Natural killer cell treated with Interleukin-12 subunit alpha and Interleukin-12 subunit beta and Interleukin-15 and Interleukin-18, amount 100 ng/mL, for 72 hours (primary cell): Measurements from ENCODE around the gene COMT. TPM values are rescaled to one million over a fixed set of nuclear protein-coding genes. Genes with fewer than 3 reads are reported as not detected.
"Not testable (repeated sequence)": the region's sequence is repeated elsewhere in the genome, so short reads cannot be mapped to it uniquely, and the experiment has no call there.

ENCODE experiments used
- ATAC-seq, 2 donors: fragments of 150-1000 bp; cut with Tn5 transposase in 1 of 2; sonication (Bioruptor Pico), chemical (Tn5 transposase) in 1 of 2; 2 replicates each; pipeline ENCODE4 v1.10.0; 2021
- DNase-seq: peaks from one replicate; pipeline ENCODE4 v3.0.0; 2022; ENCODE audit warnings: low spot score
- H3K27ac Mint-ChIP-seq, 2 donors: 1 replicate in 1 of 2; 2 replicates in 1 of 2; pipeline ENCODE4 v1.8.0; 2022; ENCODE audit warnings: mixed read lengths in 2 of 2, mild to moderate bottlenecking in 1 of 2, moderate library complexity in 1 of 2
- H3K27me3 Mint-ChIP-seq, 2 donors: 1 replicate in 1 of 2; 2 replicates in 1 of 2; pipeline ENCODE4 v1.8.0; 2022; ENCODE audit warnings: mixed read lengths in 2 of 2
- H3K36me3 Mint-ChIP-seq: one replicate; pipeline ENCODE4 v1.8.0; 2022; ENCODE audit warnings: mixed read lengths
- H3K4me1 Mint-ChIP-seq, 2 donors: 1 replicate in 1 of 2; 2 replicates in 1 of 2; pipeline ENCODE4 v1.8.0; 2022; ENCODE audit warnings: low read depth in 2 of 2, mixed read lengths in 2 of 2, mild to moderate bottlenecking in 1 of 2
- H3K4me3 Mint-ChIP-seq: one replicate; pipeline ENCODE4 v1.8.0; 2022; ENCODE audit warnings: mixed read lengths
- H3K9me3 Mint-ChIP-seq: 2 replicates; pipeline ENCODE4 v1.8.0; 2022; ENCODE audit warnings: mixed read lengths
- total RNA-seq, 2 donors: library from RNA; stranded (reverse); gene quantifications; one replicate each; pipeline ENCODE4 v1.2.3, GENCODE V29; 2022

The COMT gene
- total RNA-seq, 2 donors from 2014 or later = 141 to 223 TPM

DNA sequence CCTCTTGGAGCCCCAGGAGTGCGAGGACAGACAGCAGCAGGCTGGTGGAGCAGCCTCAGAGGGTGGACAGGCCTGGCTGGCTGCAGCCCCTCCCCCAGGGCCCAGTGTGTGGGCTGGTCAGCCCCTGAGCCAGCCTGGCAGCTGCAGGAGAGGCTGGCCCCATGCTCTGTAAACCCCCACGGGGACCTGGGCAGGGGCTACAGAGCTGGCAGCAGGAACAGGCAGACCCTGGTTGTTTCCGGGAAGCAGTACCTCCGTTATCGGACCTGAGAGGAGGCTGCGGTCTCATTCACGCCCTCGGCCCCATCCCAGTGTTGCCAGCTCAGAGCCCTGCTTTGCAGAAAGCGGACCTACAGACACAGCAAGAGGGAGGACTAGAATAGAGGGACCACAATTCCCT, 38.5 kb upstream of the COMT start:
- no peak overlapping the region for H3K27ac Mint-ChIP-seq
- no peaks in the 10 kb centered on the region for H3K9me3 Mint-ChIP-seq
- H3K36me3 Mint-ChIP-seq = no peaks in the 10 kb centered on the region
- no peaks in the 10 kb centered on the region for H3K4me1 Mint-ChIP-seq
- no peak for DNase-seq
- no peak for ATAC-seq
- H3K4me3 Mint-ChIP-seq = no peak overlapping the region
- no peaks in the 10 kb centered on the region for H3K27me3 Mint-ChIP-seq

DNA sequence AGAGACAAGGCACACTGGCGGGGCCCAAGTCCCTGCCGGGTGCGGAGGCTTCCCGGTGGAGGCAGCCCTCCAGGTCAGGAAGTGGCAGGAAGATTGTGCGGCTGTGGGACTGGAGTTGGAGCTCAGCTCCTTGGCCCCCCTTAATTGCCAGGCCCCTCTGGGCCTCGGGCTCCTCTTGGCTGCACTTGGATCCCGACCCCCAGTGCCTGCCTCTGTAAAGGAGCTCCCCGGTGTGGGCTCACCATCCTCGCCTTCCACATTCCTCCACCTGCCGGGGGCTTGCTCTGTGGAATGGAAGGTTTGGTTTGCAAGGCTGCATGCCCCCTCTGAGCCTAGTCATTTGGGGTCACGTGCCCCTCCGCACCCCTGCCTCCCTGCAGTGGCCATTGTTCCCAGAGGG, 38.1 kb upstream of the COMT start:
- Mint-ChIP-seq H3K36me3 (no peaks in the 10 kb centered on the region), H3K27ac (no peak overlapping the region), H3K27me3 (no peaks in the 10 kb centered on the region), H3K9me3 (no peaks in the 10 kb centered on the region), H3K4me1 (no peaks in the 10 kb centered on the region), H3K4me3 (no peak overlapping the region)
- DNase-seq (no peak), ATAC-seq (no peak)

- H3K27ac Mint-ChIP-seq = no peak overlapping the region
- no peaks in the 10 kb centered on the region for H3K27me3 Mint-ChIP-seq
- ATAC-seq (no peak), DNase-seq (no peak)
- no peaks in the 10 kb centered on the region for H3K4me1 Mint-ChIP-seq
- H3K4me3 Mint-ChIP-seq = no peak overlapping the region
- H3K36me3 Mint-ChIP-seq = no peaks in the 10 kb centered on the region
- H3K9me3 Mint-ChIP-seq = no peaks in the 10 kb centered on the region
Observed at GRCh38 chr22:19904174-19904856, 37.3 kb upstream of the COMT start.

GRCh38 chr22:19904935-19905334, 36.6 kb upstream of the COMT start:
- no peak overlapping the region for H3K4me3 Mint-ChIP-seq
- H3K4me1 Mint-ChIP-seq = peaks cover 3 to 4% of the 10 kb centered on the region in 2 donors
- no peak for DNase-seq
- H3K9me3 Mint-ChIP-seq = no peaks in the 10 kb centered on the region
- no peaks in the 10 kb centered on the region for H3K27me3 Mint-ChIP-seq
- no peaks in the 10 kb centered on the region for H3K36me3 Mint-ChIP-seq
- H3K27ac Mint-ChIP-seq = no peak overlapping the region
- no peak for ATAC-seq

- H3K27me3 Mint-ChIP-seq = no peaks in the 10 kb centered on the region
- no peak overlapping the region for H3K4me3 Mint-ChIP-seq
- H3K9me3 Mint-ChIP-seq = no peaks in the 10 kb centered on the region
- ATAC-seq (no peak), DNase-seq (no peak)
- no peak overlapping the region for H3K27ac Mint-ChIP-seq
- peaks cover 4 to 6% of the 10 kb centered on the region in 2 donors for H3K4me1 Mint-ChIP-seq
- no peaks in the 10 kb centered on the region for H3K36me3 Mint-ChIP-seq
Observed at GRCh38 chr22:19905347-19906276, 36.0 kb upstream of the COMT start.

- not testable (repeated sequence) for DNase-seq, ATAC-seq, H3K9me3 Mint-ChIP-seq, H3K36me3 Mint-ChIP-seq, H3K4me1 Mint-ChIP-seq, H3K27me3 Mint-ChIP-seq, H3K27ac Mint-ChIP-seq, H3K4me3 Mint-ChIP-seq
Observed at GRCh38 chr22:19906864-19907263, 34.7 kb upstream of the COMT start.

DNA sequence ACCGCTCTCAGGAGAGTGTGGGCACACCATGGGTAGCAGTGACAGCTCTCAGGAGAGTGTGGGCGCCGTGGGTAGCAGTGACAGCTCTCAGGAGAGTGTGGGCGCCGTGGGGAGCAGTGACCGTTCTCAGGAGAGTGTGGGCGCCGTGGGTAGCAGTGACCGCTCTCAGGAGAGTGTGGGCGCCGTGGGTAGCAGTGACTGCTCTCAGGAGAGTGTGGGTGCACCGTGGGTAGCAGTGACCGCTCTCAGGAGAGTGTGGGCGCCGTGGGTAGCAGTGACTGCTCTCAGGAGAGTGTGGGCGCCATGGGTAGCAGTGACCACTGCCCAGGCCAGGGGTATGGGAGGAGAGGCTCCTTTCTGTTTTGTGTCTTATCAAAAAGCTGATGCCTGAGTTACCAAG, 33.7 kb upstream of the COMT start:
- DNase-seq, H3K9me3 Mint-ChIP-seq, H3K27ac Mint-ChIP-seq, H3K36me3 Mint-ChIP-seq, H3K4me3 Mint-ChIP-seq, ATAC-seq, H3K4me1 Mint-ChIP-seq, H3K27me3 Mint-ChIP-seq: not testable (repeated sequence)

DNA sequence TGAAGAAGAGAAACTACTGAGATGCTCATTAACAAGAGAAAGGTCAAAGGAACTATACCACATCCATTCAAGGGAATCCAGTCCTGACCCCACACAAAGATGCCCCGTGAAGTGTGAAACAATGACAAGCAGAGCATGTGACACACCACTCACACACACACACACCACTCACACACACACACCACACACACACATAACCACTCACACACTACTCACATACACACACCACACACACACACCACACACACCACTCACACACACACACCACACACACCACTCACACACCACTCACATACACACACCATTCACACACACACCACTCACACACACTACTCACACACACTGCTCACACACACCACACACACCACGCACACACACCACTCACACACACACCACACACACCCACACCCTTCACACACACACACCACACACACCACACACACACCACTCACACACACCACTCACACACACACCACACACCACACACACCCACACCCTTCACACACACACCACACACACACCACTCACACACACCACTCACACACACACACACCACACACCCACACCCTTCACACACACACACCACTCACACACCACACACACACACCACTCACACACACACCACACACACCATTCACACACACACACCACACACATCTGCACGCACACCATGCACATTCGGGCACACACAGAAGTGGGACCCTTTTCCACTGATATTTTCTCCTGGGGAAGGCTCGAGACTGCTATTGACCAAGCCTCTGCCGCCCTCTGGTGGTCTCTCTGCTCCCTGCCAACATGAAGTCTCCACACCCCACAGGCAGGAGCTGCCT, 32.0 kb upstream of the COMT start:
- Mint-ChIP-seq H3K27ac (peak overlapping the region in 1 of 2 donors; percentile 7), H3K4me1 (peaks cover 4 to 6% of the 10 kb centered on the region in 2 donors), H3K27me3 (no peaks in the 10 kb centered on the region), H3K36me3 (no peaks in the 10 kb centered on the region), H3K9me3 (no peaks in the 10 kb centered on the region), H3K4me3 (no peak overlapping the region)
- DNase-seq = peak; percentile 81
- peak; percentile 78 to 85 for ATAC-seq

DNA sequence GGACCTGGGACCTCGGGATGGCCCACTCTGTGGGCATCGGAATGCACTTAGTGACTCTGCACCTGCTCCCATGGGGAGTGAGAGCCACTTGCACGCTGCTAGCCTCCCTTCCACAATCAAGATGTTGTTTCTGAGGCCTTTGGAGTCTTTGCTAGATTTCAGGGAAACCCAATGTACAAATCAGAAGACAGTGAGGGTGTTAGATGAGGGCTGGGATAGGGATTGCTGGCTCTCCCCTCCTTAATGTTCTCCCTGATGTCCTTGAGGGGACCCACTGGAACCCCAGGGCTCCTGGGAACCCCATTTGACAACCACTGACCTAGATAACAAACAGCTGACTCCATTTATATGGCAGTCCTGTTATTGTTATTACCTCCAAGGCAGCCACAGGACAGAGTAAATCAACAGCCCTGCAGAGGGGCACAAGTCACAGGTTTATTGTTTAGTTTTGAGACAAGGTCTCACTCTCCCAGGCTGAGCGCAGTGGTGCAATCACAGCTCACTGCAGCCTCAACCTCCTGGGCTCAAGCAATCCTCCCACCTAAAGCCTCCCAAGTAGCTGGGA, 31.3 kb upstream of the COMT start:
- Mint-ChIP-seq H3K9me3 (no peaks in the 10 kb centered on the region), H3K36me3 (no peaks in the 10 kb centered on the region), H3K4me1 (peaks cover 4 to 6% of the 10 kb centered on the region in 2 donors), H3K27me3 (no peaks in the 10 kb centered on the region), H3K27ac (peak overlapping the region in 1 of 2 donors; percentile 7), H3K4me3 (no peak overlapping the region)
- DNase-seq = no peak
- no peak for ATAC-seq

- ATAC-seq (no peak), DNase-seq (no peak)
- Mint-ChIP-seq H3K27me3 (no peaks in the 10 kb centered on the region), H3K36me3 (no peaks in the 10 kb centered on the region), H3K4me3 (no peak overlapping the region), H3K4me1 (peaks cover 4 to 6% of the 10 kb centered on the region in 2 donors), H3K27ac (no peak overlapping the region), H3K9me3 (no peaks in the 10 kb centered on the region)
Observed at GRCh38 chr22:19911540-19912270, 29.9 kb upstream of the COMT start.

GRCh38 chr22:19912271-19912999, 29.1 kb upstream of the COMT start:
- H3K36me3 Mint-ChIP-seq = no peaks in the 10 kb centered on the region
- no peaks in the 10 kb centered on the region for H3K9me3 Mint-ChIP-seq
- no peak overlapping the region for H3K4me3 Mint-ChIP-seq

GRCh38 chr22:19913337-19913936, 28.1 kb upstream of the COMT start:
- DNase-seq (no peak), ATAC-seq (no peak)
- H3K36me3 Mint-ChIP-seq = no peaks in the 10 kb centered on the region
- peaks cover 4 to 6% of the 10 kb centered on the region in 2 donors for H3K4me1 Mint-ChIP-seq
- H3K4me3 Mint-ChIP-seq = no peak overlapping the region
- H3K27ac Mint-ChIP-seq = no peak overlapping the region
- no peaks in the 10 kb centered on the region for H3K27me3 Mint-ChIP-seq
- H3K9me3 Mint-ChIP-seq = no peaks in the 10 kb centered on the region

More at GRCh38 chr22:19912271-19912999, 29.1 kb upstream of the COMT start:
- Mint-ChIP-seq H3K27ac (no peak overlapping the region), H3K27me3 (no peaks in the 10 kb centered on the region), H3K4me1 (peaks cover 4 to 6% of the 10 kb centered on the region in 2 donors)
- ATAC-seq (peak in 1 of 2 donors; percentile 4), DNase-seq (no peak)
